Kidney epithelial cell (primary cell): ENCODE measurements around the gene CYP2W1. TPM values are rescaled to one million over a fixed set of nuclear protein-coding genes. Genes with fewer than 3 reads are reported as not detected.

ENCODE experiments used
- DNase-seq: peaks from one replicate; pipeline ENCODE4 v3.0.0-alpha.2; 2010; ENCODE audit warnings: low read depth
- H3K27me3 ChIP-seq: 2 replicates; pipeline ENCODE4 v1.6.0; 2011; ENCODE audit warnings: low read length; ENCODE audit not compliant: control insufficient read depth, insufficient read depth
- H3K36me3 ChIP-seq: 2 replicates; pipeline ENCODE4 v1.5.1; 2011; ENCODE audit warnings: low read length; ENCODE audit not compliant: control insufficient read depth, insufficient read depth
- H3K4me3 ChIP-seq: 2 replicates; pipeline ENCODE4 v1.5.1; 2011; ENCODE audit warnings: low read depth, mild to moderate bottlenecking, control low read depth, low read length
- CTCF ChIP-seq: IDR thresholded peaks from 2 replicates; pipeline ENCODE4 v1.5.1; 2011; ENCODE audit warnings: mild to moderate bottlenecking, moderate library complexity, low read length, control low read depth, inconsistent platforms; ENCODE audit not compliant: insufficient read depth, poor library complexity, severe bottlenecking
- total RNA-seq: library from RNA; depleted of rRNA; stranded (reverse); fragments of >200 nt; gene quantifications from 2 replicates; pipeline ENCODE4 v1.2.3, GENCODE V29; 2015

The CYP2W1 gene
- total RNA-seq, 1 donor from 2014 or later, result not detected

- Histone ChIP-seq H3K36me3 (peaks cover 2% of the 10 kb centered on the region), H3K4me3 (no peak overlapping the region), H3K27me3 (peaks cover 31% of the 10 kb centered on the region)
- TF ChIP-seq CTCF, result no peak
- DNase-seq, result no peak
Observed at GRCh38 chr7:966291-967069, 16.5 kb upstream of the CYP2W1 start.

GRCh38 chr7:967361-968082, 15.5 kb upstream of the CYP2W1 start:
- H3K4me3 ChIP-seq, result no peak overlapping the region
- H3K36me3 ChIP-seq, result peaks cover 5% of the 10 kb centered on the region
- H3K27me3 ChIP-seq, result peaks cover 20% of the 10 kb centered on the region
- DNase-seq, result no peak
- TF ChIP-seq CTCF, result no peak

GRCh38 chr7:968205-969105, 14.5 kb upstream of the CYP2W1 start:
- no peak for TF ChIP-seq CTCF
- Histone ChIP-seq H3K4me3 (no peak overlapping the region), H3K36me3 (peaks cover 5% of the 10 kb centered on the region), H3K27me3 (peaks cover 11% of the 10 kb centered on the region)
- DNase-seq, result no peak

GRCh38 chr7:969403-969802, 13.6 kb upstream of the CYP2W1 start:
- Histone ChIP-seq H3K4me3 (no peak overlapping the region), H3K27me3 (peaks cover 3% of the 10 kb centered on the region), H3K36me3 (peaks cover 5% of the 10 kb centered on the region)
- no peak for DNase-seq
- no peak for TF ChIP-seq CTCF

- DNase-seq, result no peak
- no peaks in the 10 kb centered on the region for H3K27me3 ChIP-seq
- TF ChIP-seq CTCF, result no peak
- peaks cover 5% of the 10 kb centered on the region for H3K36me3 ChIP-seq
- H3K4me3 ChIP-seq, result no peak overlapping the region
Observed at GRCh38 chr7:970744-971143, 12.2 kb upstream of the CYP2W1 start.
